ENCODE data around the gene DOCK1.

DNA sequence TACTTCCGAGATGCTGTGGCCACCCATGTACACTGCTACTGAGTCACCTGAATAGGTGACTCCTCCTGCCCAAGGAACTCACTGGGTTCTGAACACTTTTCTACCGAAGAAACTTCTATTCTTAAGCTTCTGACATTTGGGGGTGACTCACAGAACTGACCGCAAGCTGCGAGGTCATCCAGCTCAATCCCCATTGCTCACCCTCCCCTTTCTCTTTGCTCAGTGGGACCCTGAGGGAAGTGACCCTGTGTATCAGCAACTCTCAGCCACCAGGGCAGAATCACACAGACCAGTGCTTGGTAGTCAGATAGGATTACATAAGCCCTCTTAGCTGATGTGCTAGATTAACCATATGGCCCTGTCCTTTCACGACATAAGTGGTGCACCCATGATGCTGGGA, 244.9 kb downstream of the DOCK1 start:
- TF ChIP-seq, protein P1, sequence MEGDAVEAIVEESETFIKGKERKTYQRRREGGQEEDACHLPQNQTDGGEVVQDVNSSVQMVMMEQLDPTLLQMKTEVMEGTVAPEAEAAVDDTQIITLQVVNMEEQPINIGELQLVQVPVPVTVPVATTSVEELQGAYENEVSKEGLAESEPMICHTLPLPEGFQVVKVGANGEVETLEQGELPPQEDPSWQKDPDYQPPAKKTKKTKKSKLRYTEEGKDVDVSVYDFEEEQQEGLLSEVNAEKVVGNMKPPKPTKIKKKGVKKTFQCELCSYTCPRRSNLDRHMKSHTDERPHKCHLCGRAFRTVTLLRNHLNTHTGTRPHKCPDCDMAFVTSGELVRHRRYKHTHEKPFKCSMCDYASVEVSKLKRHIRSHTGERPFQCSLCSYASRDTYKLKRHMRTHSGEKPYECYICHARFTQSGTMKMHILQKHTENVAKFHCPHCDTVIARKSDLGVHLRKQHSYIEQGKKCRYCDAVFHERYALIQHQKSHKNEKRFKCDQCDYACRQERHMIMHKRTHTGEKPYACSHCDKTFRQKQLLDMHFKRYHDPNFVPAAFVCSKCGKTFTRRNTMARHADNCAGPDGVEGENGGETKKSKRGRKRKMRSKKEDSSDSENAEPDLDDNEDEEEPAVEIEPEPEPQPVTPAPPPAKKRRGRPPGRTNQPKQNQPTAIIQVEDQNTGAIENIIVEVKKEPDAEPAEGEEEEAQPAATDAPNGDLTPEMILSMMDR (IDR thresholded peaks at IDR 0.05), result no peak
- no peak for TF ChIP-seq POLR2A (IDR thresholded peaks at IDR 0.05)

All from breast epithelium (tissue), 3 donors.